SIG-M5 treated with dmso at 0.1 percent for 504 hours (cell line): ENCODE data around the gene LATS2.
"Not testable (repeated sequence)": the region's sequence is repeated elsewhere in the genome, so short reads cannot be mapped to it uniquely, and the experiment has no call there.

Experiments
- DNase-seq: peaks from one replicate; lab custom pipeline; 2025; ENCODE audit not compliant: unreplicated experiment; lab: John Stamatoyannopoulos, UW

Gene LATS2

DNA sequence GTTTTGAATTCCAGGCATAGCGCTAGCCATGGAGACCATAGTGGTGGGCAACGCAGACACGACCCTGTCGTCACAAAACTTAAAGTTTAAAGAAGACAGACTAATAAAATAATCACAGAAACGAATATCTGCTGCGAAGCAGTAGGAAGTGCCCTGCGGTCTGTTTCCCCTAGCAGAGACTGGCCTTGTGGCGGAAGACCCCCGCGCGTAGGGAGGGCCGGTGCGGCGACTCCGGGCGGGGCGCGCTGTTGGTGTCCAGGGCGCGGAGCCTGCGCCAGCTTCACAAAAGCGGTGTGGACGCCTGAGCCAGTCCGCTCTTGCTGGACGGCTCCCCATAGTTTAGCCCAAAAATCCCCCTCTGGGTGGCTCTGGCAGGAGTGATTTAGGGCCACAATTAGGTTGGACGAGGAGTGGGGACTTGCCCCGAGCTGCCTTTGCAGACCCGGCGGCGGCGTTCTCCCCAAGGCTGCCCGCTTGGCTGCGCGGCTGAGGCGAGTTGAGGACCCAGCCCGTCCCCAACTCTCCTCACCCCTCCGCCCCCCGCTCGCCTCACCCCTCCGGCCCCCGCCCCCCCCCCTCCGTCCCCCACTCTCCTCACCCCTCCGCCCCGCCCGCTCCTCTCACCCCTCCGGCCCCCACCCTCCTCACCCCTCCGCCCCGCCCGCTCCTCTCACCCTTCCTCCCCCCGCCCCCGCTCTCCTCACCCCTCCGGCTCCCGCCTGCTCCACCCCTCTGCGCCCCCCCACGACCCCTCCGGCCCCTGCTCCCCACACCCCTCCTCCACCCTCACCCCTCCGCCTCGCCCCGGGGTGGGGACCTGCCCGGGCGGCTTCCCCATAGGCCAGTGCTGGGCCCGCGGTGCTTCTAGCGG lies 14.2 kb upstream of the LATS2 start:
- no peak for DNase-seq

- no peak for DNase-seq
Measured at GRCh38 chr13:21075011-21075378, 13.6 kb upstream of the LATS2 start.

DNA sequence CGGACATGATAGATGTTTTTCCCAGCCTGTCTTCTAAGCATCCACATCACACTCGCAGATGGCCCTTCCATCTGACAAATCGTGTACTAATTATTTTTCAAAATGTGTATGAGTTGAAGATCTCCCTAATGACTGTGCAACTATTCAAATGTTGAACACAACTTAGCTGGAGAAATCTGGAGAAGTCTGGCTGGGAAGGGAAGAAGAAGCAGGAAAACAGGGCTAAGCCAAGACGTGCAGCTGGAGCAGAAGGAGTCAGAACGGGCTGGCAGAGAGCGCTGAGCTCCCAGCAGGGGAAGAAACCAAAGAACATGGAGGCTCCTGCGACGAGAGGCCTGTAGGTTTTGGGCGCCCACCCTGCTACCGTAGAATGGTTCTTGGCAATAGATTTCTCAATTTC lies 13.2 kb upstream of the LATS2 start:
- no peak for DNase-seq

DNA sequence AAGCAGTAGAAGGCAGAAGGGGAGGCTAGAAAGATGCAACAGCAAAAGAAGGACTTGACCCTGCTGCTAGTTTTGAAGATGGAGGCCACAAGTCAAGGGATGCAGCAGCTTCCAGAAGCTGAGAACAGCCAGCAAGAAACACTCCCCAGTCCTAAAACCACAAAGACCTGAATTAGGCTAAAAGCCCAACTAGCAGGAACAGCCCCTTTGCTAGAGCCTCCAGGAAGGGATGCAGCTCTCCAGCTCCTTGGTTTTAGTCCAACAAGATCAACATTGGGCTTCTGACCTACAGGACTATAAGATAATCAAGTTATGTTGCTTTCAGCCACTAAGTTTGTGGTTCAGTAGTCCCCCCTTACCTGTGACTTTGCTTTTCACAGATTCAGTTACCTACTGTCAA lies 10.5 kb upstream of the LATS2 start:
- no peak for DNase-seq

DNA sequence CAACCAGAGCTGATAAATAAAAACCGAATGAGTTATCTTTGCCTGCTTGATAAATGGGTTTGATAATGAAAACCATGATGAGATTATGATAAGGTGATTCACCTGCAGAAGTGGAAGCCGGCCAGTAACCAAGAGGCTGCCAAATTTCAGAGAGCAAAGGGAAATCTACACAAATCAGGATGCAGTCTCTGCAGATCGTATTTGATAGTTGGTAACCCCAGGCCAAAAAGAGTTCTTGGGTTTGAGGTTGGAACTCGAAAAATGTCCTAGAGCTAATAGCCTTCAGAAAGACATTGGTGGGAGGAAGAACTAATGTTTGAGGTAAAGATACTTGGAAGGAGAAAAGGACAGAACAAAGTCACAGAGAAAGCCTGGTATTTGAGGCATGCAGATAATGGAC lies 9.6 kb upstream of the LATS2 start:
- no peak for DNase-seq

GRCh38 chr13:21069561-21070004 lies 8.2 kb upstream of the LATS2 start:
- peak; percentile 77 for DNase-seq

DNA sequence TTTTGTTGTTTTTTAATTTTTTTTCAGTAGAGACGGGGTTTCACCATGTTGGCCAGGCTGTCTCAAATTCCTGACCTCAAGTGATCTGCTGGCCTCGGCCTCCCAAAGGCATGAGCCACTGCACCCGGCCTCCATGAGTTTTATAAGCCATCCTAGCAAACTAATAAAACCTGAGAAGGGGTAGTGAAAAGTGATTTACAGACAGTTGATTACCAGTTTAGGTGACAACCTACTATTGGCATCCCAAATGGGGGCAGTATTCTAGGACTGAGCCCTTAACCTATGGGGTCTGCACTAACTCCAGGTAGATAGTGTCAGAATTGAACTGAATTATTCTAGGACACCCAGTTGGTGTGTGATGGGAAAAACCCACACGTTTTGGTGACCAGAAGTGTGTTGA lies 6.5 kb upstream of the LATS2 start:
- no peak for DNase-seq

DNA sequence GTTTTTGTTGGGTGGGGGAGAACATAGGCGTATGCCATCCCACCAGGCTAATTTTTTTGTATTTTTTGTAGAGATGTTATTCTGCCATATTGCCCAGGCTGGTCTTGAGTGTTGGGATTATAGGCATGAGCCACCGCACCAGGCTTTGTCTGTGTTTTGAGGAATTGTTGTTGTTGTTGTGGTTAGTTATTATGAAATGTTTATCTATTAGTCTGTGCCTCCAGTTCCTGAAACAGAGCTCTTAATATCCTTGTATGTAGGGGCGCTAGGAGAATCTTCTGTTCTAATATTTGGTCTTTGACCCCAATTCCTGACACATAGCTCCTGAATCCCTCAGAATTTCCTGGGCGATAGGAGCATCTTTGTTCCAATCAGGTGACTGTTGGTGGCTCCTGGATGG lies 5.6 kb upstream of the LATS2 start:
- no peak for DNase-seq

- peak; percentile 66 for DNase-seq
Measured at GRCh38 chr13:21065686-21066085, 4.3 kb upstream of the LATS2 start.

DNA sequence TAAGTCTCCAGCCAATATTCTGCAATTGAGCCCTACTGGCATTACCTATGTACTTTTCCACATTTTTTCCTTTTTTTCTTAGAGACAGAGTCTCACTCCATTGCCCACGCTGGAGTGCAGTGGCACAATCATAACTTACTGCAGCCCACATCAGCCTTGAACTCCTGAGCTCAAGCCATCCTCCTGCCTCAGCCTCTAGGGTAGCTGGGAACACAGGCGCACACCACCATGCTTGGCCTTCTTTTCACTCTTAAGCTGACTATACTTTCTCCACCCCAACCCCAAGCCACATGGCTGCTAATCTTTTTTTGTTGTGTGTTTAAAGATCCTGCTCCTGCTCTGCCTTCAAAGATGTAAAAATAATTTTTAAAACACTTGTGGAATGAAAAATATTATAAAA lies 1.6 kb upstream of the LATS2 start:
- no peak for DNase-seq

GRCh38 chr13:21060338-21061028 lies 903 bp downstream of the LATS2 start:
- DNase-seq: peak; percentile 5

- DNase-seq: no peak
Measured at GRCh38 chr13:21059641-21060337, 1.6 kb downstream of the LATS2 start.

GRCh38 chr13:21058361-21058760 lies 3.0 kb downstream of the LATS2 start:
- DNase-seq: peak; percentile 4

GRCh38 chr13:21055511-21056045 lies 5.8 kb downstream of the LATS2 start:
- no peak for DNase-seq

DNA sequence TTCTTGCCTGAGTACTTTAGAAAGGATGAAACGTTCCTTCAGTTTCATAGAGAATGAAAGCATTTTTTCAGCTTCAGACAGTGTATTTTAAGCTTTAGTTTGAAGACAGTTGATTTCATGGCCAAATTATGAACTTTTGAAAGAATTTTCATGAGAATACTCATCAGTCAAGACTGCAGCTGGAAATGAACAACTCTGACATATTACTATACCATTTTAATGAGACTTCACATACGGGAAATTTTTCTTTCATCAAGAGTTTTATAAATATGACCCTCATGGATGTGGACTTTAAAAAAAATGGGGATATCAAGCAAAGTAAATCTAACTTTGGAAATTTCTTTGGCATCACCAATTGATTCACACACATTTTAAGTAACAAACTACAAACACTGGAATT lies 6.4 kb downstream of the LATS2 start:
- no peak for DNase-seq

- no peak for DNase-seq
Measured at GRCh38 chr13:21054313-21054712, 7.1 kb downstream of the LATS2 start.

DNA sequence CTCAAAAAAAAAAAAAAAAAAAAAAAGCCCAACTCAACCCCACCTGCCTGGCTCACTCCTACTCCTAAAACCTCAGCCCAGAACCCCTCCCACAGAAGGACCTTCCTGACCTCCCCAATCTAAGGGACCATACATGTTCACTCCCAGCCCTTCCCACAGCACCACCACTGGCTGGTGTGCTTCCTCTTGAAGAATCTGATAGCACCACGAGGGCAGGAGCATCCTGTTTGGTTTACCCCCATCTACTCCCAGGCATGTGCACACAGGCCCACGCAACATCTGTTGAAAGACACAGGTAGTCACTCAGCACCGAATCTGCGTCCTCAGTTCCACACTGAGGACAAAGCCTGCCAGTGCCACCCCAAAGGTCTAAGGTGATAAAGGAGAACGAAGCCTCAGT lies 8.2 kb downstream of the LATS2 start:
- DNase-seq: no peak

DNA sequence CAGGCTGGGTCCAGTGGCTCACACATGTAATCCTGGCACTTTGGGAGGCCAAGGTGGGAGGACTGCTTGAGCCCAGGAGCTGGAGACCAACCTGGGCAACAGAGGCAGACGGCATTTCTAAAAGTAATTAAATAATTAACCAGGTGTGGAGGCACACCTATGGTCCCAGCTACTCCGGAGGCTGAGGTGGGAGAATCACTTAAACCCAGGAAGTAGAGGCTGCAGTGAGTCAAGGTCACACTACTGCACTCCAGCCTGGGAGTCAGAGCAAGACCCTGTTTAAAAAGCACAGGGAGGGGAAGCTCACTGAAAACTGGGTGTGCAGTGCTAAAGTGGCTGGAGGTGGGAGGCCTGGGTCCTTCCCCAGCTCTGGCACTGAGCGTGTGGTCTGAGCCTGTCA lies 9.7 kb downstream of the LATS2 start:
- no peak for DNase-seq

GRCh38 chr13:21050288-21051197 lies 10.8 kb downstream of the LATS2 start:
- peak; percentile 45 for DNase-seq

DNA sequence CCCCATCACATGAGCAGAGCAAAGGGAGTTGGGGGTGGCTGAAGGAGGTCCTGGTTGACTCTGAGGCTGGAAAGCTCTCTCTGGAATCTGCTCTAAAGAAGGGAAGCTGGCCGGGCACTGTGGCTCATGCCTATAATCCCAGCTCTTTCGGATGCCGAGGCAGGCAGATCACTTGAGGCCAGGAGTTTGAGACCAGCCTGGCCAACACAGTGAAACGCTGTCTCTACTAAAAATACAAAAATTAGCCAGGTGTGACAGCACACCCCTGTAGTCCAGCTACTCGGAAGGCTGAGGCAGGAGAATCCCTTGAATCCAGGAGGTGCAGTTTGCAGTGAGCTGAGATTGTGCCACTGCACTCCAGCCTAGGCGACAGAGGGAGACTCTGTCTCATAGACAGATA lies 11.7 kb downstream of the LATS2 start:
- DNase-seq: not testable (repeated sequence)
